MM.1S (cell line): ENCODE results near the gene TFEB.

ENCODE experiments used
- DNase-seq: peaks from one replicate; pipeline ENCODE4 v3.0.0-alpha.2; 2015
- H2AFZ ChIP-seq: fragments of 300-600 bp; sonication (generic); 2 replicates; pipeline ENCODE4 v1.6.0; 2016; ENCODE audit warnings: antibody characterized with exemption, low read length
- H3F3A ChIP-seq: fragments of 300-600 bp; sonication (generic); 2 replicates; pipeline ENCODE4 v1.6.1; 2016; ENCODE audit warnings: mild to moderate bottlenecking, antibody characterized with exemption, low read length, moderate library complexity, mixed read lengths; ENCODE audit not compliant: insufficient read depth
- H3K27ac ChIP-seq: fragments of 300-600 bp; sonication (generic); 2 replicates; pipeline ENCODE4 v1.5.1; 2016; ENCODE audit warnings: mild to moderate bottlenecking, low read length
- H3K27me3 ChIP-seq: fragments of 300-600 bp; sonication (generic); replicated peaks from 2 replicates; pipeline ENCODE4 v1.6.0; 2016; ENCODE audit warnings: low read length; ENCODE audit not compliant: insufficient read depth
- H3K36me3 ChIP-seq: fragments of 300-600 bp; sonication (generic); replicated peaks from 2 replicates; pipeline ENCODE4 v1.6.1; 2016; ENCODE audit warnings: mild to moderate bottlenecking, low read length, mixed read lengths; ENCODE audit not compliant: insufficient read depth
- H3K4me1 ChIP-seq: fragments of 300-600 bp; sonication (generic); 2 replicates; pipeline ENCODE4 v1.6.1; 2016; ENCODE audit warnings: low read length, mixed read lengths
- H3K4me2 ChIP-seq: fragments of 300-600 bp; sonication (generic); 2 replicates; pipeline ENCODE4 v1.6.0; 2016; ENCODE audit warnings: low read depth, low read length
- H3K4me3 ChIP-seq: fragments of 300-600 bp; sonication (generic); 2 replicates; pipeline ENCODE4 v1.5.1; 2016; ENCODE audit warnings: low read length, mixed read lengths
- H3K79me2 ChIP-seq: fragments of 300-600 bp; sonication (generic); 2 replicates; pipeline ENCODE4 v1.6.1; 2016; ENCODE audit warnings: mixed run types, low read length, mixed read lengths
- H3K9ac ChIP-seq: fragments of 300-600 bp; sonication (generic); 2 replicates; pipeline ENCODE4 v1.6.1; 2016; ENCODE audit warnings: low read length, mixed read lengths
- H3K9me2 ChIP-seq: fragments of 300-600 bp; sonication (generic); replicated peaks from 2 replicates; pipeline ENCODE4 v1.6.1; 2016; ENCODE audit warnings: mild to moderate bottlenecking, low read length, mixed read lengths; ENCODE audit not compliant: insufficient read depth
- H3K9me3 ChIP-seq: fragments of 300-600 bp; sonication (generic); replicated peaks from 2 replicates; pipeline ENCODE4 v1.6.1; 2016; ENCODE audit warnings: mild to moderate bottlenecking, low read length, mixed read lengths; ENCODE audit not compliant: insufficient read depth
- H4K20me1 ChIP-seq: fragments of 300-600 bp; sonication (generic); 2 replicates; pipeline ENCODE4 v1.6.1; 2016; ENCODE audit warnings: mild to moderate bottlenecking, low read length, moderate library complexity, mixed read lengths; ENCODE audit not compliant: insufficient read depth
- EZH2 ChIP-seq: fragments of 300-600 bp; sonication (generic); optimal IDR thresholded peaks from 2 replicates; pipeline ENCODE3; 2017; ENCODE audit warnings: low read depth, mild to moderate bottlenecking, antibody characterized with exemption, low read length, mixed read lengths
- EZH2phosphoT487 ChIP-seq: fragments of 300-600 bp; sonication (generic); IDR thresholded peaks from 2 replicates; pipeline ENCODE4 v1.6.1; 2018; ENCODE audit warnings: antibody characterized with exemption, low read length
- TF ChIP-seq, protein P1 (sequence below): fragments of 300-600 bp; sonication (generic); IDR thresholded peaks from 2 replicates; pipeline ENCODE4 v1.5.1; 2016; ENCODE audit warnings: antibody characterized with exemption, low read length, mixed read lengths

TFEB gene

GRCh38 chr6:41682497-41683272 lies 52.7 kb downstream of the TFEB start:
- peaks cover 4% of the 10 kb centered on the region for H3K27me3 ChIP-seq
- no peak overlapping the region for H3K9ac ChIP-seq
- no peak overlapping the region for H3K4me2 ChIP-seq
- no peak overlapping the region for H2AFZ ChIP-seq
- H3K79me2 ChIP-seq = no peaks in the 10 kb centered on the region
- H3K9me3 ChIP-seq = no peaks in the 10 kb centered on the region
- H3F3A ChIP-seq = no peaks in the 10 kb centered on the region
- no peak for DNase-seq
- TF ChIP-seq, protein P1, sequence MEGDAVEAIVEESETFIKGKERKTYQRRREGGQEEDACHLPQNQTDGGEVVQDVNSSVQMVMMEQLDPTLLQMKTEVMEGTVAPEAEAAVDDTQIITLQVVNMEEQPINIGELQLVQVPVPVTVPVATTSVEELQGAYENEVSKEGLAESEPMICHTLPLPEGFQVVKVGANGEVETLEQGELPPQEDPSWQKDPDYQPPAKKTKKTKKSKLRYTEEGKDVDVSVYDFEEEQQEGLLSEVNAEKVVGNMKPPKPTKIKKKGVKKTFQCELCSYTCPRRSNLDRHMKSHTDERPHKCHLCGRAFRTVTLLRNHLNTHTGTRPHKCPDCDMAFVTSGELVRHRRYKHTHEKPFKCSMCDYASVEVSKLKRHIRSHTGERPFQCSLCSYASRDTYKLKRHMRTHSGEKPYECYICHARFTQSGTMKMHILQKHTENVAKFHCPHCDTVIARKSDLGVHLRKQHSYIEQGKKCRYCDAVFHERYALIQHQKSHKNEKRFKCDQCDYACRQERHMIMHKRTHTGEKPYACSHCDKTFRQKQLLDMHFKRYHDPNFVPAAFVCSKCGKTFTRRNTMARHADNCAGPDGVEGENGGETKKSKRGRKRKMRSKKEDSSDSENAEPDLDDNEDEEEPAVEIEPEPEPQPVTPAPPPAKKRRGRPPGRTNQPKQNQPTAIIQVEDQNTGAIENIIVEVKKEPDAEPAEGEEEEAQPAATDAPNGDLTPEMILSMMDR = no peak
- no peak for TF ChIP-seq EZH2
- no peak for TF ChIP-seq EZH2phosphoT487
- no peak overlapping the region for H3K4me3 ChIP-seq
- no peaks in the 10 kb centered on the region for H3K9me2 ChIP-seq
- H3K27ac ChIP-seq = no peak overlapping the region
- no peaks in the 10 kb centered on the region for H3K36me3 ChIP-seq
- 0 out of 2 replicates have a peak, but pooled peaks cover 3% of the 10 kb centered on the region for H3K4me1 ChIP-seq
- no peaks in the 10 kb centered on the region for H4K20me1 ChIP-seq

GRCh38 chr6:41682056-41682477 lies 53.3 kb downstream of the TFEB start:
- Histone ChIP-seq H3K4me1 (0 out of 2 replicates have a peak, but pooled peaks cover 3% of the 10 kb centered on the region), H3K79me2 (no peaks in the 10 kb centered on the region), H3K9ac (no peak overlapping the region), H3K9me3 (no peaks in the 10 kb centered on the region), H3F3A (no peaks in the 10 kb centered on the region), H2AFZ (no peak overlapping the region), H3K36me3 (no peaks in the 10 kb centered on the region), H3K27me3 (peaks cover 4% of the 10 kb centered on the region), H3K4me2 (no peak overlapping the region), H4K20me1 (no peaks in the 10 kb centered on the region), H3K4me3 (no peak overlapping the region), H3K9me2 (no peaks in the 10 kb centered on the region), H3K27ac (no peak overlapping the region)
- peak; percentile 62 for DNase-seq
- no peak for TF ChIP-seq EZH2
- TF ChIP-seq, protein P1 = peak; percentile 67

GRCh38 chr6:41680182-41680965 lies 55.0 kb downstream of the TFEB start:
- Histone ChIP-seq H3K9me3 (no peaks in the 10 kb centered on the region), H4K20me1 (no peaks in the 10 kb centered on the region), H3K9ac (no peak overlapping the region), H3K4me3 (no peak overlapping the region), H3K36me3 (no peaks in the 10 kb centered on the region), H3F3A (no peaks in the 10 kb centered on the region), H3K4me2 (no peak overlapping the region), H3K27me3 (peaks cover 4% of the 10 kb centered on the region), H3K9me2 (no peaks in the 10 kb centered on the region), H3K79me2 (no peaks in the 10 kb centered on the region), H3K27ac (no peak overlapping the region), H2AFZ (no peak overlapping the region), H3K4me1 (0 out of 2 replicates have a peak, but pooled peaks cover 3% of the 10 kb centered on the region)
- TF ChIP-seq EZH2 (no peak), EZH2phosphoT487 (no peak)
- TF ChIP-seq, protein P1 = no peak
- DNase-seq = no peak
